Activated T-cell treated with anti-CD3 and anti-CD28 coated beads, Interleukin-2, amount 50 U/mL, for 4 hours (primary cell): ENCODE data around the gene AVPR1B. TPM values are rescaled to one million over a fixed set of nuclear protein-coding genes. Genes with fewer than 3 reads are reported as not detected.
"Not testable (repeated sequence)": the region's sequence is repeated elsewhere in the genome, so short reads cannot be mapped to it uniquely, and the experiment has no call there.

ENCODE experiments used
- ATAC-seq, 2 donors: fragments of 200-7000 bp; cut with Tn5 transposase; one replicate each; pipeline ENCODE4 v1.10.0; 2021
- DNase-seq: peaks from one replicate; pipeline ENCODE4 v3.0.0-alpha.2; 2020
- H3K27me3 Mint-ChIP-seq: one replicate; pipeline ENCODE4 v1.8.0; 2021; ENCODE audit warnings: low read depth, mixed read lengths
- H3K36me3 Mint-ChIP-seq: one replicate; pipeline ENCODE4 v1.8.0; 2022; ENCODE audit warnings: mixed read lengths; ENCODE audit not compliant: insufficient read depth
- H3K4me1 Mint-ChIP-seq: one replicate; pipeline ENCODE4 v1.8.0; 2021; ENCODE audit warnings: low read depth, mixed read lengths
- H3K4me3 Mint-ChIP-seq: one replicate; pipeline ENCODE4 v1.8.0; 2021; ENCODE audit warnings: mild to moderate bottlenecking, moderate library complexity, mixed read lengths
- H3K9me3 Mint-ChIP-seq: one replicate; pipeline ENCODE4 v1.8.0; 2021; ENCODE audit warnings: mixed read lengths
- total RNA-seq, 3 donors: library from RNA; stranded (reverse); gene quantifications; one replicate each; pipeline ENCODE4 v1.2.1, GENCODE V29; 2021

AVPR1B gene
- total RNA-seq, 3 donors from 2014 or later = not detected

GRCh38 chr1:206081856-206082255 lies 35.3 kb downstream of the AVPR1B start:
- Mint-ChIP-seq H3K4me3 (no peak overlapping the region), H3K27me3 (no peaks in the 10 kb centered on the region), H3K9me3 (no peaks in the 10 kb centered on the region), H3K4me1 (peaks cover 17% of the 10 kb centered on the region), H3K36me3 (no peaks in the 10 kb centered on the region)
- DNase-seq = no peak
- ATAC-seq = no peak

- peak in 1 of 2 donors; percentile 27 for ATAC-seq
- peaks cover 17% of the 10 kb centered on the region for H3K4me1 Mint-ChIP-seq
- H3K4me3 Mint-ChIP-seq = no peak overlapping the region
- no peaks in the 10 kb centered on the region for H3K9me3 Mint-ChIP-seq
- no peak for DNase-seq
- H3K27me3 Mint-ChIP-seq = no peaks in the 10 kb centered on the region
- no peaks in the 10 kb centered on the region for H3K36me3 Mint-ChIP-seq
Measured at GRCh38 chr1:206080026-206080820, 37.0 kb downstream of the AVPR1B start.

GRCh38 chr1:206079135-206079534 lies 38.1 kb downstream of the AVPR1B start:
- H3K27me3 Mint-ChIP-seq = peaks cover 3% of the 10 kb centered on the region
- DNase-seq = no peak
- H3K36me3 Mint-ChIP-seq = no peaks in the 10 kb centered on the region
- no peak overlapping the region for H3K4me3 Mint-ChIP-seq
- no peaks in the 10 kb centered on the region for H3K9me3 Mint-ChIP-seq
- H3K4me1 Mint-ChIP-seq = peaks cover 17% of the 10 kb centered on the region
- no peak for ATAC-seq

GRCh38 chr1:206075786-206076755 lies 41.1 kb downstream of the AVPR1B start:
- peaks cover 15% of the 10 kb centered on the region for H3K4me1 Mint-ChIP-seq
- no peak overlapping the region for H3K4me3 Mint-ChIP-seq
- ATAC-seq = no peak
- no peaks in the 10 kb centered on the region for H3K9me3 Mint-ChIP-seq
- no peaks in the 10 kb centered on the region for H3K36me3 Mint-ChIP-seq
- DNase-seq = no peak
- H3K27me3 Mint-ChIP-seq = peaks cover 3% of the 10 kb centered on the region

GRCh38 chr1:206074839-206075238 lies 42.3 kb downstream of the AVPR1B start:
- Mint-ChIP-seq H3K4me3 (no peak overlapping the region), H3K27me3 (peaks cover 3% of the 10 kb centered on the region), H3K9me3 (no peaks in the 10 kb centered on the region), H3K36me3 (no peaks in the 10 kb centered on the region), H3K4me1 (peaks cover 4% of the 10 kb centered on the region)
- ATAC-seq (no peak), DNase-seq (no peak)

- Mint-ChIP-seq H3K27me3 (peaks cover 5% of the 10 kb centered on the region), H3K36me3 (no peaks in the 10 kb centered on the region), H3K4me1 (peaks cover 17% of the 10 kb centered on the region), H3K9me3 (no peaks in the 10 kb centered on the region), H3K4me3 (no peak overlapping the region)
- no peak for ATAC-seq
- DNase-seq = no peak
Measured at GRCh38 chr1:206070627-206071304, 46.4 kb downstream of the AVPR1B start.

GRCh38 chr1:206068314-206068713 lies 48.9 kb downstream of the AVPR1B start:
- Mint-ChIP-seq H3K27me3 (peaks cover 2% of the 10 kb centered on the region), H3K4me3 (no peak overlapping the region), H3K9me3 (no peaks in the 10 kb centered on the region), H3K4me1 (peaks cover 17% of the 10 kb centered on the region), H3K36me3 (no peaks in the 10 kb centered on the region)
- no peak for DNase-seq
- ATAC-seq = no peak

GRCh38 chr1:206067486-206068227 lies 49.5 kb downstream of the AVPR1B start:
- Mint-ChIP-seq H3K9me3 (peaks cover 4% of the 10 kb centered on the region), H3K4me3 (no peak overlapping the region), H3K4me1 (peaks cover 17% of the 10 kb centered on the region), H3K36me3 (peaks cover 2% of the 10 kb centered on the region), H3K27me3 (peaks cover 2% of the 10 kb centered on the region)
- ATAC-seq (no peak), DNase-seq (no peak)

GRCh38 chr1:206066479-206067171 lies 50.6 kb downstream of the AVPR1B start:
- ATAC-seq = peak; percentile 50 to 77
- peaks cover 4% of the 10 kb centered on the region for H3K9me3 Mint-ChIP-seq
- H3K4me3 Mint-ChIP-seq = no peak overlapping the region
- peaks cover 2% of the 10 kb centered on the region for H3K36me3 Mint-ChIP-seq
- no peak for DNase-seq
- peaks cover 2% of the 10 kb centered on the region for H3K27me3 Mint-ChIP-seq
- peaks cover 17% of the 10 kb centered on the region for H3K4me1 Mint-ChIP-seq

GRCh38 chr1:206065547-206066145 lies 51.5 kb downstream of the AVPR1B start:
- Mint-ChIP-seq H3K36me3 (peaks cover 2% of the 10 kb centered on the region), H3K9me3 (peaks cover 4% of the 10 kb centered on the region), H3K27me3 (peaks cover 2% of the 10 kb centered on the region), H3K4me3 (no peak overlapping the region), H3K4me1 (peaks cover 17% of the 10 kb centered on the region)
- ATAC-seq (no peak), DNase-seq (no peak)

- H3K27me3 Mint-ChIP-seq = not testable (repeated sequence)
Measured at GRCh38 chr1:206064501-206064900, 52.7 kb downstream of the AVPR1B start.

GRCh38 chr1:206064001-206064400 lies 53.2 kb downstream of the AVPR1B start:
- peaks cover 17% of the 10 kb centered on the region for H3K4me1 Mint-ChIP-seq
- not testable (repeated sequence) for H3K36me3 Mint-ChIP-seq, H3K27me3 Mint-ChIP-seq, H3K4me3 Mint-ChIP-seq, H3K9me3 Mint-ChIP-seq, ATAC-seq, DNase-seq

More at GRCh38 chr1:206064501-206064900, 52.7 kb downstream of the AVPR1B start:
- H3K9me3 Mint-ChIP-seq, ATAC-seq, H3K4me3 Mint-ChIP-seq, DNase-seq, H3K36me3 Mint-ChIP-seq: not testable (repeated sequence)
- peaks cover 17% of the 10 kb centered on the region for H3K4me1 Mint-ChIP-seq

GRCh38 chr1:206062464-206062863 lies 54.7 kb downstream of the AVPR1B start:
- DNase-seq (no peak), ATAC-seq (no peak)
- H3K4me1 Mint-ChIP-seq = peaks cover 12% of the 10 kb centered on the region
- H3K4me3 Mint-ChIP-seq = no peak overlapping the region
- H3K27me3 Mint-ChIP-seq = peaks cover 2% of the 10 kb centered on the region
- peaks cover 4% of the 10 kb centered on the region for H3K9me3 Mint-ChIP-seq
- H3K36me3 Mint-ChIP-seq = peaks cover 2% of the 10 kb centered on the region
